ENCODE data around the gene CAMKK1. TPM values are rescaled to one million over a fixed set of nuclear protein-coding genes. Genes with fewer than 3 reads are reported as not detected.

Gene CAMKK1
- polyA plus RNA-seq, 1 donor (not counting 4 experiments of a cell fraction or from before 2014, with no cell fraction given): 2.5 TPM

DNA sequence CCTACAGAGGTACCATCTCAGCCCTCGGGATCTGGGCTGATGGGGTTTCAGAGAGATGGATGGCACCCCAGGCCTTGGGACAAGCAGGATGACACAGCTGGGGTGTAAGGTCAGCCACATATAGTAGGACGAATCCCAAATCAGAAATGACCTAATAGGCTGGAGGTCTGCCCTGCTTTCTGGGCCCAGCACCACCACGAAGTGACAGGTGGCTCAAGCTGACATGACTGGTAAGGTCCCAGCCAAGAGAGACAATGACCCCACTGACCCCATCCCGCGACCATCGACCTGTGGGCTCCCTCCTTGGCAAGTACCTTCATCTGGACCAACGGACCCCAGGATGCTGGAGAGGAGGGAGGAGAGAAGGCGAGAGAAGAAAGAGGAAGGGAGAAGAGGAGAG, 15.6 kb downstream of the CAMKK1 start:
- peaks cover 0 to 4% of the 10 kb centered on the region in 2 experiments for H3K36me3 ChIP-seq (ENCODE audit: control insufficient read depth in 2 of 2, extremely low read depth in 1 of 2, insufficient read depth in 2 of 2, low read length in 2 of 2)
- dilution Hi-C loops (cut with MboI; ENCODE audit: extremely low pct_ligation_motif_present, low sequenced_read_pairs): no loop called here

DNA sequence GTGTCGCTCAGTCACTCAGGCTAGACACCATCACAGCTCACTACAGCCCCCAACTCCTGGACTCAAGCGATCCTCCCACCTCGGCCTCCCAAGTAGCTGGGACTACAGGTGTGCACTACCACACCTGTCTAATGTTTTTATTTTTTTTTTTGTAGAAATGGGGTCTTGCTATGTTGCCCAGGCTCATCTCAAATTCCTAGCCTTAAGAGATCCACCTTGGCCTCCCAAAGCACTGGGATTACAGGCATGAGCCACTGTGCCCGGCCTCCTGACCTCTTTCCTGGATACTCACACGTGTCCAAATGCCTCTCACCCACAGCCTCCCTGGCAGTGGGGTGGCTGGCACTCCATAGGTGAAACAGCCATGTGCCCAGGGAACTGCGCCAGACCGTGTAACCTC, 17.5 kb downstream of the CAMKK1 start:
- dilution Hi-C loops (cut with MboI; ENCODE audit: extremely low pct_ligation_motif_present, low sequenced_read_pairs): no loop called here
- no peaks in the 10 kb centered on the region for H3K9me1 ChIP-seq (ENCODE audit: control insufficient read depth, extremely low read depth, insufficient read depth, low read length)
- no peak overlapping the region for H2AFZ ChIP-seq (ENCODE audit: control insufficient read depth, low read length)
- no peaks in the 10 kb centered on the region for H3K79me2 ChIP-seq (ENCODE audit: control insufficient read depth, insufficient read depth, low read length)
- DNase-seq (ENCODE audit: low read depth, low spot score): no peak
- H3K9ac ChIP-seq (ENCODE audit: control insufficient read depth, extremely low read depth, insufficient read depth, low read length): no peak overlapping the region
- no peak for FAIRE-seq
- no peaks in the 10 kb centered on the region for H3K9me3 ChIP-seq (ENCODE audit: control insufficient read depth, low read depth, low read length)
- no peak for TF ChIP-seq EZH2 (IDR thresholded peaks at IDR 0.05; ENCODE audit: low read length)
- TF ChIP-seq, protein P1, sequence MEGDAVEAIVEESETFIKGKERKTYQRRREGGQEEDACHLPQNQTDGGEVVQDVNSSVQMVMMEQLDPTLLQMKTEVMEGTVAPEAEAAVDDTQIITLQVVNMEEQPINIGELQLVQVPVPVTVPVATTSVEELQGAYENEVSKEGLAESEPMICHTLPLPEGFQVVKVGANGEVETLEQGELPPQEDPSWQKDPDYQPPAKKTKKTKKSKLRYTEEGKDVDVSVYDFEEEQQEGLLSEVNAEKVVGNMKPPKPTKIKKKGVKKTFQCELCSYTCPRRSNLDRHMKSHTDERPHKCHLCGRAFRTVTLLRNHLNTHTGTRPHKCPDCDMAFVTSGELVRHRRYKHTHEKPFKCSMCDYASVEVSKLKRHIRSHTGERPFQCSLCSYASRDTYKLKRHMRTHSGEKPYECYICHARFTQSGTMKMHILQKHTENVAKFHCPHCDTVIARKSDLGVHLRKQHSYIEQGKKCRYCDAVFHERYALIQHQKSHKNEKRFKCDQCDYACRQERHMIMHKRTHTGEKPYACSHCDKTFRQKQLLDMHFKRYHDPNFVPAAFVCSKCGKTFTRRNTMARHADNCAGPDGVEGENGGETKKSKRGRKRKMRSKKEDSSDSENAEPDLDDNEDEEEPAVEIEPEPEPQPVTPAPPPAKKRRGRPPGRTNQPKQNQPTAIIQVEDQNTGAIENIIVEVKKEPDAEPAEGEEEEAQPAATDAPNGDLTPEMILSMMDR (optimal IDR thresholded peaks at IDR 0.05 in 1 of 3, IDR thresholded peaks at IDR 0.05 in 1 of 3, conservative IDR thresholded peaks at IDR 0.05 in 1 of 3; ENCODE audit: extremely low read depth in 1 of 3, insufficient read depth in 2 of 3, low read length in 3 of 3): no peak
- no peak overlapping the region for H3K4me2 ChIP-seq (ENCODE audit: control insufficient read depth, extremely low read depth, insufficient read depth, low read depth, low read length)
- no peak overlapping the region for H3K4me3 ChIP-seq (ENCODE audit: control insufficient read depth in 2 of 3, extremely low read depth in 1 of 3, insufficient read depth in 2 of 3, low read depth in 1 of 3, low read length in 3 of 3)
- peaks cover 0 to 4% of the 10 kb centered on the region in 2 experiments for H3K36me3 ChIP-seq (ENCODE audit: control insufficient read depth in 2 of 2, extremely low read depth in 1 of 2, insufficient read depth in 2 of 2, low read length in 2 of 2)
- no peaks in the 10 kb centered on the region for H3K4me1 ChIP-seq (ENCODE audit: control insufficient read depth, extremely low read depth, insufficient read depth, low read length)
- H3K27me3 ChIP-seq (ENCODE audit: control insufficient read depth, extremely low read depth, insufficient read depth, low read length): no peaks in the 10 kb centered on the region
- H4K20me1 ChIP-seq (ENCODE audit: control insufficient read depth, extremely low read depth, insufficient read depth, low read length): no peaks in the 10 kb centered on the region
- no peak overlapping the region for H3K27ac ChIP-seq (ENCODE audit: control insufficient read depth, insufficient read depth, low read length)

More for the DNA sequence above, 15.6 kb downstream of the CAMKK1 start:
- Histone ChIP-seq H3K27me3 (ENCODE audit: control insufficient read depth, extremely low read depth, insufficient read depth, low read length) (no peaks in the 10 kb centered on the region), H3K79me2 (ENCODE audit: control insufficient read depth, insufficient read depth, low read length) (no peaks in the 10 kb centered on the region), H3K4me1 (ENCODE audit: control insufficient read depth, extremely low read depth, insufficient read depth, low read length) (no peaks in the 10 kb centered on the region), H3K4me3 (ENCODE audit: control insufficient read depth in 2 of 3, extremely low read depth in 1 of 3, insufficient read depth in 2 of 3, low read depth in 1 of 3, low read length in 3 of 3) (no peak overlapping the region), H3K27ac (ENCODE audit: control insufficient read depth, insufficient read depth, low read length) (no peak overlapping the region), H3K4me2 (ENCODE audit: control insufficient read depth, extremely low read depth, insufficient read depth, low read depth, low read length) (no peak overlapping the region), H4K20me1 (ENCODE audit: control insufficient read depth, extremely low read depth, insufficient read depth, low read length) (no peaks in the 10 kb centered on the region), H3K9me1 (ENCODE audit: control insufficient read depth, extremely low read depth, insufficient read depth, low read length) (no peaks in the 10 kb centered on the region), H3K9me3 (ENCODE audit: control insufficient read depth, low read depth, low read length) (no peaks in the 10 kb centered on the region), H2AFZ (ENCODE audit: control insufficient read depth, low read length) (no peak overlapping the region), H3K9ac (ENCODE audit: control insufficient read depth, extremely low read depth, insufficient read depth, low read length) (no peak overlapping the region)
- FAIRE-seq: no peak
- no peak for TF ChIP-seq EZH2 (IDR thresholded peaks at IDR 0.05; ENCODE audit: low read length)
- TF ChIP-seq, protein P1 (optimal IDR thresholded peaks at IDR 0.05 in 1 of 3, IDR thresholded peaks at IDR 0.05 in 1 of 3, conservative IDR thresholded peaks at IDR 0.05 in 1 of 3; ENCODE audit: extremely low read depth in 1 of 3, insufficient read depth in 2 of 3, low read length in 3 of 3): no peak
- DNase-seq (ENCODE audit: low read depth, low spot score): no peak

Data from keratinocyte (primary cell).